WTC11 (cell line): ENCODE data around the gene UBE2J2.

ENCODE experiments used
- IRF1 ChIP-seq: sonication (generic); formaldehyde crosslinking; IDR thresholded peaks from 2 replicates; pipeline ENCODE4 v1.8.0; 2023; ENCODE audit warnings: missing genetic modification reagents
- PREB ChIP-seq: sonication (generic); formaldehyde crosslinking; IDR thresholded peaks from 2 replicates; pipeline ENCODE4 v1.8.1; 2022; ENCODE audit warnings: mild to moderate bottlenecking, missing genetic modification reagents, moderate library complexity, borderline replicate concordance
- TEAD1 ChIP-seq: sonication (generic); formaldehyde crosslinking; IDR thresholded peaks from 2 replicates; pipeline ENCODE4 v1.8.0; 2022; ENCODE audit warnings: mild to moderate bottlenecking, missing genetic modification reagents
- ZNF423 ChIP-seq: fragments of 250-450 bp; sonication (Bioruptor Pico); IDR thresholded peaks from 2 replicates; pipeline ENCODE4 v2.1.2; 2022; ENCODE audit warnings: mild to moderate bottlenecking, moderate library complexity
- TF ChIP-seq, protein P1 (sequence below): fragments of 200-600 bp; IDR thresholded peaks from 2 replicates; pipeline ENCODE4 v1.8.0; 2022; ENCODE audit warnings: antibody characterized with exemption

DNA sequence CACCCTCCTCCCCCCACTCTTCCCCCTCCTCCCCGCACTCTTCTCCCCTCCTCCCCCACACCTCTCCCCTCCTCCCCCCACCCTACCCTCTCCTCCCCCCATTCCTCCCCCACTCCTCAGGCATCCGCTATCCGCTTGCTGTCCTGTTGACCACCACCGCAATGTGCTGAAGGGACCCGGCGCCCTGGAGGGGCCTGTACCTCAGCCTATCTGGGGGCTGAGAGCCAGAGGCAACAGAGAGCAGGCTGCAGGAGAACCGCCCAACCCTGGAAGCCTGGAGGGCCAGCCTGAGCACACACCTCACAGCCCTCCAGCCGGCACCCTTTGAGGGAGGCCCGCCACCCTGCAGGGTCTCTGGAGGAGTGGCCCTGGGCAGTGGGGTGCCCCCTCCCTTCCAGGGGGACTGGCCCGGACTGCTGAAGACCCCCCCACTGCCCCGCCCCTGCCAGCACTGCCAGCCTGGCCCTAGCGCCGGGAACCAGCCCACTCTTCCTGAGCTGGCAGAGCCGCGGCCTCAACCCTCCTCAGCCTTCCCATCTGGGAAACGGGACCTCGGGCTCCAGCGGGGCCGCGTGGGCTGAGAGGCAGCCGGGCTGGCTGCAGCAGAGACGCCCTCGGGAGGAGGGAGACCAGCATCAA, 28.4 kb downstream of the UBE2J2 start:
- TF ChIP-seq, protein P1, sequence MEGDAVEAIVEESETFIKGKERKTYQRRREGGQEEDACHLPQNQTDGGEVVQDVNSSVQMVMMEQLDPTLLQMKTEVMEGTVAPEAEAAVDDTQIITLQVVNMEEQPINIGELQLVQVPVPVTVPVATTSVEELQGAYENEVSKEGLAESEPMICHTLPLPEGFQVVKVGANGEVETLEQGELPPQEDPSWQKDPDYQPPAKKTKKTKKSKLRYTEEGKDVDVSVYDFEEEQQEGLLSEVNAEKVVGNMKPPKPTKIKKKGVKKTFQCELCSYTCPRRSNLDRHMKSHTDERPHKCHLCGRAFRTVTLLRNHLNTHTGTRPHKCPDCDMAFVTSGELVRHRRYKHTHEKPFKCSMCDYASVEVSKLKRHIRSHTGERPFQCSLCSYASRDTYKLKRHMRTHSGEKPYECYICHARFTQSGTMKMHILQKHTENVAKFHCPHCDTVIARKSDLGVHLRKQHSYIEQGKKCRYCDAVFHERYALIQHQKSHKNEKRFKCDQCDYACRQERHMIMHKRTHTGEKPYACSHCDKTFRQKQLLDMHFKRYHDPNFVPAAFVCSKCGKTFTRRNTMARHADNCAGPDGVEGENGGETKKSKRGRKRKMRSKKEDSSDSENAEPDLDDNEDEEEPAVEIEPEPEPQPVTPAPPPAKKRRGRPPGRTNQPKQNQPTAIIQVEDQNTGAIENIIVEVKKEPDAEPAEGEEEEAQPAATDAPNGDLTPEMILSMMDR = no peak
- no peak for TF ChIP-seq ZNF423 (CRISPR knock-in tag)
- TF ChIP-seq TEAD1 = no peak
- TF ChIP-seq IRF1 (CRISPR knock-in tag) = no peak
- no peak for TF ChIP-seq PREB (CRISPR knock-in tag)
